Epidermal melanocyte (primary cell): ENCODE measurements around the gene C9orf57.
"Not testable (repeated sequence)": the region's sequence is repeated elsewhere in the genome, so short reads cannot be mapped to it uniquely, and the experiment has no call there.

ENCODE experiments used
- DNase-seq: peaks from one replicate; pipeline ENCODE4 v3.0.0; 2011; ENCODE audit warnings: low spot score; ENCODE audit not compliant: insufficient read length

C9orf57 gene

GRCh38 chr9:72025906-72026305 lies 34.5 kb downstream of the C9orf57 start:
- DNase-seq = no peak

GRCh38 chr9:72023596-72023995 lies 36.8 kb downstream of the C9orf57 start:
- no peak for DNase-seq

- no peak for DNase-seq
Observed at GRCh38 chr9:72022841-72023240, 37.6 kb downstream of the C9orf57 start.

- DNase-seq = no peak
Observed at GRCh38 chr9:72013292-72013760, 47.1 kb downstream of the C9orf57 start.

- no peak for DNase-seq
Observed at GRCh38 chr9:72012646-72013045, 47.8 kb downstream of the C9orf57 start.

- not testable (repeated sequence) for DNase-seq
Observed at GRCh38 chr9:72007726-72008125, 52.7 kb downstream of the C9orf57 start.

GRCh38 chr9:72006501-72006900 lies 53.9 kb downstream of the C9orf57 start:
- no peak for DNase-seq

- no peak for DNase-seq
Observed at GRCh38 chr9:72005451-72005850, 55.0 kb downstream of the C9orf57 start.
